HG03175 (cell line): ENCODE results near the gene LSMEM2.

Source experiments
- ATAC-seq: cut with Tn5 transposase; IDR thresholded peaks from one replicate; pipeline ENCODE4 v1.9.1; 2021; ENCODE audit warnings: mild to moderate bottlenecking, moderate library complexity; ENCODE audit not compliant: unreplicated experiment

The LSMEM2 gene

GRCh38 chr3:50336452-50337174, 57.7 kb downstream of the LSMEM2 start:
- peak; percentile 30 for ATAC-seq

DNA sequence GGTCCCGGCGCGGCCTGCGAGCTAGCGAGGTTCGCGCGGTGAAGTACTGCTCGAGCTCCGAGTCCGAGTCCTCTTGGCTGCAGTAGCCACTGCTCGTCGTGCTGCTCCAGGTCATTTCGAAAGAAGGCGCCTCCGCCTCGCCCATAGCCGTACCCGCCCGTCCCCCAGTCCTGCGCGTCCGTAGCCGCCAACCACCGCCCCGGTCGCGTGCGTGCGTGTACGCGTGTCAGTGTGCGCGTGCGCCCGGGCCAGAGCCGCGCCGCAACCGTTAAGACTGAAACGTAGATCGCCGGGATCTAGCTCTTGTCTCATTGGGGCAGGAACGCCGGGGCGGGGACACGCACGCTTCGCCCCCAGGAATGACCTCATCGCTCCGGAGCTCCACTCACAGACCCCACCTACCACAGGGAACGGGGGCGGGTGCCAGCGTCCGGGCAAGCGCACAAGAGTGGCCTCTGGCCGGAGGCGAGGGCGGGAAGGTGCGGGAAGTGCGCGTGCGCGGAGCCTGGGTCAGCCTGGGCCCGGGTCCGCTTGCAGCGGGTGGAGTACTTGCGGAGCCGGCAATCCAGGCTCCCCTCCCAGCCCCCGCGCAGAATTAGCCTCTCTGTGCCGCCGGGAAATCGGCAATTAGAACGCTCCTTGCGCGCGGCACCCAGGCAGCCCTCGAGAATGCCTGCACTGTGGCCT, 58.4 kb downstream of the LSMEM2 start:
- ATAC-seq, result peak; percentile 72
